ENCODE data around the gene PRDX2.

Gene PRDX2

GRCh38 chr19:12766051-12766521 is 35.5 kb downstream of the PRDX2 start:
- Histone ChIP-seq H3K36me3 (ENCODE audit: insufficient read depth, insufficient read length, low read length) (peaks cover 56% of the 10 kb centered on the region), H3K9ac (ENCODE audit: insufficient read length, low read depth) (peak overlapping the region; percentile 82), H3K27me3 (ENCODE audit: insufficient read depth, insufficient read length) (no peaks in the 10 kb centered on the region), H3K9me3 (ENCODE audit: insufficient read depth, low read length) (peaks cover 10% of the 10 kb centered on the region; the same call in 1 of the 2 replicates), H3K4me1 (ENCODE audit: insufficient read depth, insufficient read length) (peaks cover 6% of the 10 kb centered on the region), H3K4me3 (ENCODE audit: insufficient read length, low read depth) (peak overlapping the region; percentile 56)
- DNase-seq (ENCODE audit: low read depth, low spot score), result peak; percentile 70
- TF ChIP-seq YY1 (IDR thresholded peaks at IDR 0.05; ENCODE audit: insufficient read depth, insufficient read length) (no peak), ZNF274 (IDR thresholded peaks at IDR 0.05; ENCODE audit: low read depth, low read length) (no peak), SUZ12 (IDR thresholded peaks at IDR 0.05; ENCODE audit: extremely low read depth, insufficient read depth, insufficient read length) (no peak)

DNA sequence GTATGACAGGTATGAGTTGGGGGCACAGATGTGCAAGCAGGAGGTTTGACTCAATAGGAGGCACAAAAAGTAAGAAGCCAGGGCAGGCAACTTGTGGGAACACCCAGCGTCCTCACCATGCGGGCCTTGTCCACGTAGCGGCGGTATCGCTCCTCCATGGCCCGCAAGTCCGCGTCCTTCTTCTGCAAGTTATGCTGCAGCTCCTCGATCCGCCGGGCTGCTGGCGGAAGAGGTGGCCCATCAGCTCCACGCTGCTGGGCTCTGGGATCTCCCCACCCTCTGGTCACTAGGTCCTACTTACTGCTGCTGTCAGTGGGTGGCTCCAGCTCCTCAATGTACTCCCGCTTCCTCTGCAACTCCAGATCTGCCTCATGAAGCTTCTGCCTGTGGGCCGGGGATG is 36.9 kb downstream of the PRDX2 start:
- no peak for DNase-seq (ENCODE audit: low read depth, low spot score)
- no peak for TF ChIP-seq YY1 (IDR thresholded peaks at IDR 0.05; ENCODE audit: insufficient read depth, insufficient read length)
- Histone ChIP-seq H3K9ac (ENCODE audit: insufficient read length, low read depth) (no peak overlapping the region), H3K4me1 (ENCODE audit: insufficient read depth, insufficient read length) (peaks cover 6% of the 10 kb centered on the region), H3K4me3 (ENCODE audit: insufficient read length, low read depth) (no peak overlapping the region), H3K9me3 (ENCODE audit: insufficient read depth, low read length) (peaks cover 10% of the 10 kb centered on the region; the same call in 1 of the 2 replicates), H3K27me3 (ENCODE audit: insufficient read depth, insufficient read length) (no peaks in the 10 kb centered on the region), H3K36me3 (ENCODE audit: insufficient read depth, insufficient read length, low read length) (peaks cover 46% of the 10 kb centered on the region)

DNA sequence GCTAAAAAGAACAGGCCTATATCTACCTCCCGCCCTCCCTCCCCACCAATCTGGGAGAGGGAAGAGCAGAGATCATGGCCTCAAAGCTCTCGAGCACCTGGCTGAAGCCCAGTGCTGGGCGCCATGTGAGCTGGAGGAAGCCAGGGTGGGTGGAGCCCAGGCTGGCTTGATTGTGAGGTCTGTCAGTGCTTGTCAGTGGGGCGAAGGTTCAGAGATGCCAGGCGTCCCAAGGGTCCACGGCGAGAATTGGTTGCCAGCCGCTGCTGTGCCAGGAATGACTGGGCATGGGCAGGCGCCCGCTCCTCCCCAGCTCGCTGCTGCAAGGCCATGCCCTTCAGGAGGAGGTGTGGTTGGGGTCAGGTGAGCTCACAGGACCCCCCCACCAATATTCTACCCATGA is 38.5 kb downstream of the PRDX2 start:
- Histone ChIP-seq H3K4me3 (ENCODE audit: insufficient read length, low read depth) (no peak overlapping the region), H3K27me3 (ENCODE audit: insufficient read depth, insufficient read length) (no peaks in the 10 kb centered on the region), H3K4me1 (ENCODE audit: insufficient read depth, insufficient read length) (peaks cover 3% of the 10 kb centered on the region), H3K9ac (ENCODE audit: insufficient read length, low read depth) (no peak overlapping the region), H3K36me3 (ENCODE audit: insufficient read depth, insufficient read length, low read length) (peaks cover 43% of the 10 kb centered on the region), H3K9me3 (ENCODE audit: insufficient read depth, low read length) (peaks cover 10% of the 10 kb centered on the region; the same call in 1 of the 2 replicates)
- no peak for TF ChIP-seq ZNF274 (IDR thresholded peaks at IDR 0.05; ENCODE audit: low read depth, low read length)
- no peak for TF ChIP-seq SUZ12 (IDR thresholded peaks at IDR 0.05; ENCODE audit: extremely low read depth, insufficient read depth, insufficient read length)
- no peak for TF ChIP-seq YY1 (IDR thresholded peaks at IDR 0.05; ENCODE audit: insufficient read depth, insufficient read length)
- DNase-seq (ENCODE audit: low read depth, low spot score), result no peak

DNA sequence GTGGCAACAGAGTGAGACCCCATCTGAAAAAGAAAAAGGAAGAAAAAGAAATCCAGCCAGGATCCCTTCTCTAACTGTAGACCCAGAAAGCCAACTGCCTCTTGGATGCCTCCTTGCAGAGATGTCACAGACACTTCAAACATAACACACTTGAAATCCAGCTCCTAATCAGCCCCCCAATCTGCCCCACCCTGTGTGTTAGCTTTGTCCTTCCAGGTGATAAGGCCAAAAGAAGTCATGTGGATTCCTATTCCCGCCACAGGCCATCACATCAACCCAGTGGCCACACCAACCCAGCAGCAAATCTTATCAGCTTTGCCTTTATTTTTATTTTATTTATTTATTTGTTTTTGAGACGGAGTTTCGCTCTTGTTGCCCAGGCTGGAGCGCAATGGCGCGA is 41.9 kb downstream of the PRDX2 start:
- peaks cover 10% of the 10 kb centered on the region; the same call in 1 of the 2 replicates for H3K9me3 ChIP-seq (ENCODE audit: insufficient read depth, low read length)
- no peak for DNase-seq (ENCODE audit: low read depth, low spot score)
- H3K27me3 ChIP-seq (ENCODE audit: insufficient read depth, insufficient read length), result no peaks in the 10 kb centered on the region
- TF ChIP-seq SUZ12 (IDR thresholded peaks at IDR 0.05; ENCODE audit: extremely low read depth, insufficient read depth, insufficient read length), result no peak
- no peak for TF ChIP-seq YY1 (IDR thresholded peaks at IDR 0.05; ENCODE audit: insufficient read depth, insufficient read length)
- H3K36me3 ChIP-seq (ENCODE audit: insufficient read depth, insufficient read length, low read length), result peaks cover 29% of the 10 kb centered on the region
- no peak overlapping the region for H3K4me3 ChIP-seq (ENCODE audit: insufficient read length, low read depth)
- H3K9ac ChIP-seq (ENCODE audit: insufficient read length, low read depth), result no peak overlapping the region
- peaks cover 4% of the 10 kb centered on the region for H3K4me1 ChIP-seq (ENCODE audit: insufficient read depth, insufficient read length)

- Histone ChIP-seq H3K36me3 (ENCODE audit: insufficient read depth, insufficient read length, low read length) (peaks cover 11% of the 10 kb centered on the region), H3K9me3 (ENCODE audit: insufficient read depth, low read length) (peaks cover 1% of the 10 kb centered on the region; the same call in 1 of the 2 replicates), H3K4me3 (ENCODE audit: insufficient read length, low read depth) (peak overlapping the region; percentile 25), H3K4me1 (ENCODE audit: insufficient read depth, insufficient read length) (peaks cover 4% of the 10 kb centered on the region), H3K9ac (ENCODE audit: insufficient read length, low read depth) (peak overlapping the region; percentile 66), H3K27me3 (ENCODE audit: insufficient read depth, insufficient read length) (no peaks in the 10 kb centered on the region)
- DNase-seq (ENCODE audit: low read depth, low spot score), result peak; percentile 60
- no peak for TF ChIP-seq YY1 (IDR thresholded peaks at IDR 0.05; ENCODE audit: insufficient read depth, insufficient read length)
Observed at GRCh38 chr19:12757544-12758274, 43.9 kb downstream of the PRDX2 start.

GRCh38 chr19:12756150-12756883 is 45.3 kb downstream of the PRDX2 start:
- peaks cover 6% of the 10 kb centered on the region; the same call in 1 of the 2 replicates for H3K9me3 ChIP-seq (ENCODE audit: insufficient read depth, low read length)
- H3K27me3 ChIP-seq (ENCODE audit: insufficient read depth, insufficient read length), result no peaks in the 10 kb centered on the region
- no peak for DNase-seq (ENCODE audit: low read depth, low spot score)
- peaks cover 4% of the 10 kb centered on the region for H3K4me1 ChIP-seq (ENCODE audit: insufficient read depth, insufficient read length)
- TF ChIP-seq ZNF274 (IDR thresholded peaks at IDR 0.05; ENCODE audit: low read depth, low read length) (no peak), YY1 (IDR thresholded peaks at IDR 0.05; ENCODE audit: insufficient read depth, insufficient read length) (no peak), SUZ12 (IDR thresholded peaks at IDR 0.05; ENCODE audit: extremely low read depth, insufficient read depth, insufficient read length) (no peak)
- H3K4me3 ChIP-seq (ENCODE audit: insufficient read length, low read depth), result no peak overlapping the region
- no peak overlapping the region for H3K9ac ChIP-seq (ENCODE audit: insufficient read length, low read depth)
- no peaks in the 10 kb centered on the region for H3K36me3 ChIP-seq (ENCODE audit: insufficient read depth, insufficient read length, low read length)

DNA sequence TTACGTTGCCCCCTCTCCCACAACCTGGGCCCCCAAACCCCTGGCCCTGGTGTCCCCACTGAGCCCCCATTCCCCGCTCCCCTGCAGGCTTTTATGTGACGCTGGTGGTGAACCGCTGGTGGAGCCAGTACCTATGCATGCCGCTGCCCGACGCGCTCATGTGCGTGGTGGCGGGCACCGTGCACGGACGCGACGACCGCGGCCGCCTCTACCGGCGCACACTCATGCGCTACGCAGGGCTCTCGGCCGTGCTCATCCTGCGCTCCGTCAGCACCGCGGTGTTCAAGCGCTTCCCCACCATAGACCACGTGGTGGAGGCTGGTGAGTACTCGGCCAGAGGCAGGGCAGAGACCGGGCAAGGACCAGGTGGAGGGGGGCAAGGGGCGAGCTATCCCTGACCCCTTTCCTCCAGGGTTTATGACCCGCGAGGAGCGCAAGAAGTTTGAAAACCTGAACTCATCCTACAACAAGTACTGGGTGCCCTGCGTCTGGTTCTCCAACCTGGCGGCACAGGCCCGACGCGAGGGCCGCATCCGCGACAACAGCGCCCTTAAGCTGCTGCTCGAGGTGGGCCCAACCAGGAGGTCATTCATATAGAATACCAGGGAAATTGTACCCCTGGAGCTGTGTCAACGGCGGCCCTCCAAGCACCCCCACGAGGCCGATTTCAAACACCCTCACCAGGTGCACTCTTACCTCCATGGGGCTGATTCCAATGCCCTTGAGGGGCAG is 47.0 kb downstream of the PRDX2 start:
- peaks cover 4% of the 10 kb centered on the region for H3K4me1 ChIP-seq (ENCODE audit: insufficient read depth, insufficient read length)
- H3K9me3 ChIP-seq (ENCODE audit: insufficient read depth, low read length), result peaks cover 6% of the 10 kb centered on the region; the same call in 1 of the 2 replicates
- H3K27me3 ChIP-seq (ENCODE audit: insufficient read depth, insufficient read length), result no peaks in the 10 kb centered on the region
- no peak for DNase-seq (ENCODE audit: low read depth, low spot score)
- TF ChIP-seq SUZ12 (IDR thresholded peaks at IDR 0.05; ENCODE audit: extremely low read depth, insufficient read depth, insufficient read length) (no peak), YY1 (IDR thresholded peaks at IDR 0.05; ENCODE audit: insufficient read depth, insufficient read length) (no peak), ZNF274 (IDR thresholded peaks at IDR 0.05; ENCODE audit: low read depth, low read length) (no peak)
- no peak overlapping the region for H3K4me3 ChIP-seq (ENCODE audit: insufficient read length, low read depth)
- H3K9ac ChIP-seq (ENCODE audit: insufficient read length, low read depth), result no peak overlapping the region
- H3K36me3 ChIP-seq (ENCODE audit: insufficient read depth, insufficient read length, low read length), result no peaks in the 10 kb centered on the region

Data from NT2/D1 (cell line).